NOMO-1 treated with dmso at 0.1 percent for 144 hours (cell line): ENCODE data around the gene PRSS21.

Experiments used
- DNase-seq: peaks from one replicate; lab custom pipeline; 2025; ENCODE audit not compliant: unreplicated experiment; lab: John Stamatoyannopoulos, UW

The PRSS21 gene, protein sequence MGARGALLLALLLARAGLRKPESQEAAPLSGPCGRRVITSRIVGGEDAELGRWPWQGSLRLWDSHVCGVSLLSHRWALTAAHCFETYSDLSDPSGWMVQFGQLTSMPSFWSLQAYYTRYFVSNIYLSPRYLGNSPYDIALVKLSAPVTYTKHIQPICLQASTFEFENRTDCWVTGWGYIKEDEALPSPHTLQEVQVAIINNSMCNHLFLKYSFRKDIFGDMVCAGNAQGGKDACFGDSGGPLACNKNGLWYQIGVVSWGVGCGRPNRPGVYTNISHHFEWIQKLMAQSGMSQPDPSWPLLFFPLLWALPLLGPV

DNA sequence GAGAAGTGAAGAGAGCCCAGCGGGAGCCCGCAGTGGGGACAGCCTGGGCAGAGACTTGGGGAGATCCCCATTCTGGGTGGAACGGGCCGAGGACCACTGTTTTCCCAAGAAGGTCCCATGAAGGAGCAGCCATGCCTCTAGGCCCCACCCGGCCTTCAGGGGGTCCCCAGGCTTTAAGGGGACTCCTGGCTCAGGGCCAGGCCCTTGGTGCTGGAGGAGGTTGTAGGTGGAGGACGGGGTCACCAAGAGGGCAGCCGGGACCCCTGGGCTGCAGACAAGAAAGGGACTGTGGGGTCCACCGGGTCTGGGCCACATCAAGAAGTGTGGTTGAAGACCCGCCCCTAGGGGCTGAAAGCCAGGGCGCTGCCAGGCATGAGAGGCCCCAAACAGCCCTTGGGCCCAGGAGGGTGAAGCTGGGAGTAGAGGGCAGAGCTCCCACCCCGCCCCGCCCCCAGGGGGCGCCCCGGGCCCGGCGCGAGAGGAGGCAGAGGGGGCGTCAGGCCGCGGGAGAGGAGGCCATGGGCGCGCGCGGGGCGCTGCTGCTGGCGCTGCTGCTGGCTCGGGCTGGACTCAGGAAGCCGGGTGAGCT lies at the start of gene PRSS21:
PRSS21 (plus strand) TSS at position 487 of the 589 bp plus-strand sequence; CDS start at position 519, 32 bp downstream.
- DNase-seq = no peak

DNA sequence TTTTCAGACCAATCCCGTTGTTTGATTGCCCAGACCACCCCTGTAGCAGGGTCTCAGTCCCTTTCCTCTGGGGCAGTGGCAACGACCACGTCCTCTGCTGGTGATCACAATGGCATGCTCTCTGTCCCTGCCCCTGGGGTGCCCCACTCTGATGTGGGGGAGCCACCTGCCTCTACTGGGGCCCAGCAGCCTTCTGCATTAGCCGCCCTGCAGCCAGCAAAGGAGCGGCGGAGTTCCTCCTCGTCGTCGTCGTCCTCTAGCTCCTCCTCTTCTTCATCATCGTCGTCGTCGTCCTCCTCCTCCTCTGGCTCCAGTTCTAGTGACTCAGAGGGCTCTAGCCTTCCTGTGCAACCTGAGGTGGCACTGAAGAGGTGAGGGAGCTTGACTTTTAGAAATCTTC lies 49.1 kb upstream of the PRSS21 start:
- DNase-seq = no peak

DNA sequence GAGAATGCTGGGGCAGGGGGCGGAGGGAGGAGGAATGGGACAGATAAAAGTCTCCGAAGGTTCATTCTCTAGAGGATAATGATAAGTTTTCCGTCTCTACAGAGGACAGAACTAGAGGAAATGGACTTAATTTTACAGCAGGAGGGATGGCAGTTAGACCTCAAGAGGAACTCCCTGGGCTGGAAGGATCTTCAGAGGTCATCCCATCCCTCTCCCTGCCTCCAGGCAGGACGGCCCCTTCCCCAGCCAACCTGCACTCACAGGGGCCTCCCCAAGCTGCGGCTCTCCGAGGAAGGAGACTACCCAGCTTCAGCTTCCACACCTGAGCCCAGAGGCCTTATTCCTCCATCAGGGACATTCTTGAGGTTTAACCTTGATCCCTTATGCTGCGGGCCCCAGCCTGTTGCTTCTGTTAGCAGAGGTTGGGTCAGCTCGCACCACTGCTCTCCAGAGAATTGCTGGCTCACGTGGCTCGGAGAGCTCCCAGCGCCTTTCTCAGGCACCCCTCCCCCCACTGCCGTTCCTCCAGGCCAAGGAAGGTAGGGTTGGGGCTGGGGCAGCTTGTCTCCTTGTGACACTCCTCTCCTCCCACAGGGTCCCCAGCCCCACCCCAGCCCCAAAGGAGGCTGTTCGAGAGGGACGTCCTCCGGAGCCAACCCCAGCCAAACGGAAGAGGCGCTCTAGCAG lies 48.5 kb upstream of the PRSS21 start:
- DNase-seq = no peak

DNA sequence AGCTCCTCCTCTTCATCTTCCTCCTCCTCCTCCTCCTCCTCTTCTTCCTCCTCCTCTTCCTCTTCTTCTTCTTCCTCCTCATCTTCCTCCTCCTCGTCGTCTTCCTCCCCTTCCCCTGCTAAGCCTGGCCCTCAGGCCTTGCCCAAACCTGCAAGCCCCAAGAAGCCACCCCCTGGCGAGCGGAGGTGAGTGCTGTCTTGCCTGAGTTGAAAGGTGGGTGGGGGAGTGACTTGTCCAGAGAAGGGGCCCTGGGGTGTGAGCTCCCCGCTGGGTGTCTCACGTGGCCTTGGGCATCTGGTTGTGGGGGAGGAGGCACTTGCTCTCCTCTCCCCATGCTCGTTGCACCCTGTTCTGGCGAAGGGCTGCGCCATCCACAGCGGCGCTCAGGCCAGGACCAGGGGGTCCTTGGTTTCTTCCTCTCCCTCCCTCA lies 47.9 kb upstream of the PRSS21 start:
- no peak for DNase-seq

DNA sequence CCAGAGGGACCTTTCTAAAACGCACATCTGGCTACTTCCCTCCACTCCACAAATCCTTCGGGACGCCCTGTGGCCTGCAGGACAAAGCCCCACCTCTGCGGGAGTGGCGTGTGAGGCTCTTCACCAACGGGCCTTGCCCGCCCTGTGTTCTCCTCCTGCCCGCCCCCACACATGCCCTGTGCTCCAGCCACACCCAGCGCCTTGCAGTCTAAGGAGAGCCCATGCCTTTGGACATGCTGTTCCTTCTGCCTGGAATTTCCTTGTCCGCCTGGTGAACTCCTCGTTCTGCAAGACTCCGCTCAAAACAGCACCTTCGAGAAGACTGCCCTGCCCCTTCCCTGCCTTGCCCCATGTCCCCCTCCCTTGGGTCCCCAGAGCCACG lies 47.4 kb upstream of the PRSS21 start:
- no peak for DNase-seq

DNA sequence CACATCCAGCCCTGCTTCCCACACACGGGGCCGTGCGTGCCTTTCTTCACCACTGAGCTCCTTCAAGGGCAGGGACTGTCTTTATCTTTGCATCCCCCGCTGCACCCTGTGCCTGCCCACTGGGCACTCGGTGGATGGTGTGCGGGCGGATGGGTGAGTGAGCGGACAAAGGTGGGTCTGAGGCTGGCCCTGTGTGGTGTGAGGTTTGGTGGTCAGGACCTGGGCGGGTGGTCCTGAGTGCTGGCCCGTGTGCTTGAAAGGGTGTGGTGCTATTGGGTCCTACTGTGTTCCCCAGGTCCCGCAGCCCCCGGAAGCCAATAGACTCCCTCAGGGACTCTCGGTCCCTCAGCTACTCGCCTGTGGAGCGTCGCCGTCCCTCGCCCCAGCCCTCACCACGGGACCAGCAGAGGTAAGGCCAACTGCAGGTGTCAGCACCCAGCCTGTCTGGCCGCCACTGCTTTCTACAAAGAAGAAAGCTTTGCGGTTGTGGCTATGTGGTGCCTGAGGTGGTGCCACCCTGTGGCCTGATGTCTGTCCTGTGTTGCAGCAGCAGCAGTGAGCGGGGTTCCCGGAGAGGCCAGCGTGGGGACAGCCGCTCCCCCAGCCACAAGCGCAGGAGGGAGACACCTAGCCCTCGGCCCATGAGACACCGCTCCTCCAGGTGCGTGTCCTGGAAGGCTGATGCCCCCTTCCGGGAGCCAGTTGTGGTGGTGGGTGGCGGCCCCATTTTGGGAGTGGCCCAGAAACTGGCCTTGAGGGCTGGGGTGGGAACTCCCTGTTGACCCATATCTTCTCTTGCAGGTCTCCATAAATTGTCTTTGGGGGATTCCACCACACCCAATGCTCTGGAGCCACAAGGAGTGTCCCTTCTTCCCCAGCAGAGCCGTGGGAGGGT lies 46.7 kb upstream of the PRSS21 start:
- no peak for DNase-seq

DNA sequence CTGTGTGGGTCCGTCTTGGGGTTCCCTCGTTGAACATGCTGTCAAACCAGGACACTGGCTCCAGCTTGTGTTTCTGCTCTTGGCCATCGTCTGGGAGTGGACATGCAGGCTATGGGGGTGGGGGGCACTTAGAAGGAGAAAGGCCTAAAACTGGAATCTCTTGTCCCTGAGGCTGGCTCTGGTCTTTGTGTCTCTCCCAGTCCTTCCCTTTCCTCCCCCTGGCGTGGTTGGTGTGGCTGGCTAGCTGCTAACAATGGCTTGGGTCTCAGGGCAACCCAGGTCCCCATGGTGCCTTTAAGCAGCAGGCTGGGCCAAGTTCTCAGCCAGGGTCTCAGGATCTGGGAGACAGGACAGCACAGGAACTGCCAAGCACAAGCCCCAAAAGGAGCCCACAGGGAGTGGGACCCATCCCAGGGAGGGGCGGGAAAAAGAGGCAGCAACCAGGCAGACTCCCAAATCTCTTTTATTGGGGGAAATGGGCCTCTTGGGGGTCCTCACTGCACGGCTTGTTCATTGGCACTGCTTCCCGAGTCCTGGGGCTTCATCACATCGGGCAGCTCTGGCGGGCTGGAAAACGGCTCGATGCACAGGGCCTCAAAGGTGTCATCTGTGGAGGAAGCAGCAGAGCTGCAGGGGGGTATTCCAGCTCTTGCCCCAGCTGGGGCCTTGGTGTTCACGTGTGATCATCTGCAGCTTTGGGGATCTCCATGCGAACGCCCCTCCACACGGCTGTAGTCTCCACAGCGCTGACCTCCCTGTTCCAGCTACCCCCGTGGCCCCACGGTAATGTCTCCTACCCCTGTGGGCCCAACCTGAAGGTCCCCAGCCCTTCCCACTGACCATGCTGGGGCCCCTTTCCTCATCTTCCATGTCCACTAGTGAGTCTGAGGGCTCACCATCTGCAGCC lies 45.3 kb upstream of the PRSS21 start:
- DNase-seq = no peak

DNA sequence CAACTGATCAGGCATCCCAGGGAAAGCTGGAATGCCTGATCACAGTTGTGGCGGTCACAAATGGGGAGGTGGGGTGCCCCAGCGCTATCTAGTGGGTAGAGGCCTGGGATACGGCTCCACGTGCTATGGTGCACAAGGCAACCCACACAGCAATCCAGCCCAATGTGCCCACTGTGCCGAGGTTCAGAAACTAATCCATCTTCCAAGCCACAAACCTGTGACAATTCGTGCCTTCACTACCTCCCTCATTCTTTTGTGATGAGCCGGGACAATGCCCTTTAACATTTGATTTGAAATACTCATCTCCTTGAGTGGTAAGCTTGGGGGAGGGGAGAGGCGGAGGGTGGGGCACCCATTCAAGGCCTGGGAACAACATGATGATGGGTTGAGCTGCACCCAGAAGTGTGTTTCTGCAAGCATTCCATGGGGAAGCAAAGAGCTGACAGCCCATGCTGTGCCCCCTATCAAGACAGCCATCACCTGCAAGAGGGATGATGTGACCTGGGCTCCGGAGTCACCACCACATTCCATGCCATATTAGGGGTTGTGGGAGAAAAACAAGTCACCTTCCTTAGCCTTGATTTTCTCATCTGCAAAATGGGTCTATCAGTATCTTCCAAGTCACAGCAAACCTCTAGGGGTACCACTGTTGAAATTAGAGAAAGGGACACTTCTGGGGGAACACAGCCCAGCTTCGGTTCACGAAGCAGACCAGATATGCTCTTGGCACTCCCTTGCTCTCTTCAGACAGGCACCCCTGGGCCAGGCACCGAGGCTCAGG lies 43.7 kb upstream of the PRSS21 start:
- no peak for DNase-seq

DNA sequence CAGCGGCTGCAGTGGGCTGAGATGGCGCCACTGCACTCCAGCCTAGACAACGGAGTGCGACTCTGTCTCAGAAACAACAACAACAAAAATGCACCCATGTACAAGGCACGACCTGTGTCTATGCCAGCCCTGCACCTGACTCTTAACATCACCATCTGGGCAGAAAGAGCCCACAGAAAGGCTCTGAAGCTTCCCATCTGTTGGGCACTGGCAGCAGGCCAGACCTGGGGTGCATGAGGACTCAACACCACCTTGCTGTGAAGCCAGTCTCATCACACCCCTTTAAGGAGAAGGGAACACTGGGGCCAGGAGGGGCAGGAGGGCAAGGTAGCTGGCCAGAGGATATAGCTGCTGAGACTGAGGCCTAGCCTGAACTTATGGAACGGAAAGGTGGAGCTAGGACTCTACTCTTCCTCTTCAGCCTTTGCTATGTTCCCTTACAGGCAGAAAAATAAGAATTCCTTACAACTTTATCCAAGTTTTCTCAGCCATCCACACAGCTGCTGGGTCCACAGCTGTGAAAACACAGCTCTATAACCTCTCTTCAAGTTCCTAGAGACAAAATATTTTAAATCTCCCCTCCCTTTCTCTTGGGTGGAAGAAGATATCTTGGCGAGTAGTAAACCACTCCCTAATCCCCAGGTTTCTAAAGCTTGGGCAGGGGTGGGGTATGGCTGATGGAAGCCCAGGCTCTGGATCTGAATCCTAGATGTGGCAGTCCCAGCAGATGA lies 42.7 kb upstream of the PRSS21 start:
- DNase-seq = no peak

DNA sequence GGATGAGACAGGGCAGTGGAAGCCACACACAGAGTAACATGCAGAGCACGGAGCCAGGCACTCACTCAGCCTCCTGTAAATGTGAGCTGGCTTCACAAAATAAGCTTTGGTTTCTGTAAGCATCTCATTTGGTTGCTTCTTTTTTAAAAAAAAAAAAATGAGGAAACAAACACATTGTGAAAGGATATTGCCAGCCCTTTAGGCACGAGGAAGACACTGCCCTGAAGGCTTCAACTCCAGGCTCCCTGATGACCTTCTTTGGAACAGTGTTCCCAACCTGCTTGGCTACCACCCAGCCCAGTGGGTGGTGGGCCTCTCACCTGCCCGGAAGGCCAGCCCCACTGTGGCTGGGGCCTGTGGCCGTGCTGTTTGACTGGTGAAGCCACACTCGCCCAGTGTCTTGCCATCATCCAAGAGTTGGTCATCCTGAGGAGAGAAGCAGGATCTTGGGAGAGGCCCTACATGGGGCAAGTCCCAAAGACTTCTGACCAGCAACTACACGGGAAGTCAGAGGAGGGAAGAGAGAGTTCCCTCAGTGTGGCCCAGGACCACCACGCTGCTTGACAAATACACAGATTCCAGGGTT lies 41.8 kb upstream of the PRSS21 start:
- no peak for DNase-seq

DNA sequence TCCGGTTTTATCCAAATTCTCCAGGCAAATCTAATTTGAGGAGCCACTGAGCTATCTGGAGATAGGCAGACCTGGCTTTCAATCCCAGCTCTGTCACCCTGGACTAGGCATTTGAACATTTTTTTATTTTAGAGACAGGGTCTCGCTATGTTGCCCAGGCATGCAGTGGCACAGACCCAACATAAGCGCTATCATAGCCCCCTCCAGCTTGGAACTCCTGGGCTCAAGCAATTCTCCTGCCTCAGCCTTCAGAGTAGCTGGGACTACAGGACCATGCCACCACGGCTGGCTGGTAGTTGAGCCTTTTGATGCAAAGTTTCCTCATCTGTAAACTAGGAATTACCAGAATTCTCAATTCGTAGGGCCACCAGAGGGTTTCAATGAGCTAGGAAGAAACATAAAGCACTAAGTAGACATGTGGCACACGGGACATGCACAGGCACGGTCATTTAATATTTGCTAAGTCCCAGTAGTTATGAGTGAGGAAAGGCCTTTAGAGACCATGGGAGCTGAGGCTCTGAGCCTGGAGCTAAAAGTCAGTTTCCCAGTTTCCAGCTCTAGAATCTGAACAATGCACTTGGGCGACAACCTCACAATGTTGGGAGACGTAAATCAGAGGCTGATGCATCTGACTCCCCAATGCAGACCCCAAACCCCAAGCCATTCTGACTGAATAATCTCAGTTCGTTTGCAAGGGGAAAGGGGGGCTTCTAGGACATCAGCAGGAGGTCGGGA lies 41.1 kb upstream of the PRSS21 start:
- no peak for DNase-seq

DNA sequence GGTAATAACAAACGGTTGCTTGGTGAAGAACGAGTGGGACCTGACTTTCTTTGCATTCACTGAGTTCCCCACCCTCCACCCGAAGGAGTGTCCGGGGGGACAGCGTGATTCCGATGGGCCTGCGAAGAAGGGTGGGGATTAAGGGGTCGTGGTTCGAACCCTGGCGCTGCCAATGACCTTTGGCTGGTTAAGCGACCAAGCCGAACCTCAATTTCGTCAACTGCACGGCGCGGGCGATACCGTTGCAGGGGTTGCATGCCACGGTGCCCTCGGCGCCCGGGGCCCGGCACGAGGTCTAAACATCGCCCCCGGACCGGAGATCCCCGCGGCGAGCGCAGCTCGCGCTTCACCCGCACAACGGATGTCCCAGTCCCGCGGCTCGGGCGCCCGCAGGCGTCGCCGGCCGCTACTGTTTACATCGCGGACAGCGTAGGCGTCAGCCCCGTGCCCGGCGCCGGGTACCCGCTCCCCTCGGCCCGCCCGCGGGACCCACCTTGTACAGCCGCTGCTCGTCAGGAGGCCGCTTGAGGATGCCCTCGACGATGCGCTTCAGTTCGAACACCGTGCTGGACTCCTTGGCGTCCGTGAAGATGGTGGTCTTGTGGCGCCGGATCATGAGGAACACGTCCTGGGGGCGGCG lies 40.4 kb upstream of the PRSS21 start:
- DNase-seq = no peak

DNA sequence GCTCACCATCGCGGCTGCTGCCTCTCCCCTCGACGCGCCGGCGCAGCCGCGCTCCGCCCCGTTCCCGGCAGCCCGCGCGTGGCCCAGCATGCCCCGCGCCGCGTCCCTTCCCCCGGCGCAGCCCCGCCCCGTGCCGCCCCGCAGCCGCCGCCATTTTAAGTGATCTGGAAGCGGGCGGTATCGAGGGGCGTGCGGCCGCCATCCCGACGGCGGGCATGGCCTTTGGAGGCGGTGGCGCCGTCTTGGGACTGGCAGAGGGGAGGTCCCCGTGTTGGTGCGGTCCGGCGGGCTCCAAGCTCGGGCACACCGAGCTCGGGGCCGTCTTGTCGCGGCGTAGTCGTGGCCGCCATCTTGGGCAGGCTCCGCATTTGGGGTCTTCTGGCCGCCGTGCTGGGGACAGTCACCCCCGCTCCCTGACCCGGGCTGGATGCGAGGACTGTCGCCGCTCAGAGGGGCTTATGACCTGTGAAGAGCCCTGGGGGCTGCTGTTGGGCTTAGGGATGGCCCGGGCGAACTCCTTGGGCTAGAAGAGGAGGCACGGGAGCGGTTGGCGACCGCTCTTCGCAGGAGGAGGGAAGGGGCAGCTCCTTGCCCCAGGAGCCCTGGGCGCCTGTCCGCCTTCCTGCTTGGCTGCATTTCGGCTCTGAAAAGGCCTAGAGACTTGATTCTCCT lies 39.7 kb upstream of the PRSS21 start, which contains the start of gene ELOB:
ELOB (minus strand) TSS at position 50 of the 672 bp plus-strand sequence; CDS start at position 9, 41 bp downstream.
- peak; percentile 69 for DNase-seq

DNA sequence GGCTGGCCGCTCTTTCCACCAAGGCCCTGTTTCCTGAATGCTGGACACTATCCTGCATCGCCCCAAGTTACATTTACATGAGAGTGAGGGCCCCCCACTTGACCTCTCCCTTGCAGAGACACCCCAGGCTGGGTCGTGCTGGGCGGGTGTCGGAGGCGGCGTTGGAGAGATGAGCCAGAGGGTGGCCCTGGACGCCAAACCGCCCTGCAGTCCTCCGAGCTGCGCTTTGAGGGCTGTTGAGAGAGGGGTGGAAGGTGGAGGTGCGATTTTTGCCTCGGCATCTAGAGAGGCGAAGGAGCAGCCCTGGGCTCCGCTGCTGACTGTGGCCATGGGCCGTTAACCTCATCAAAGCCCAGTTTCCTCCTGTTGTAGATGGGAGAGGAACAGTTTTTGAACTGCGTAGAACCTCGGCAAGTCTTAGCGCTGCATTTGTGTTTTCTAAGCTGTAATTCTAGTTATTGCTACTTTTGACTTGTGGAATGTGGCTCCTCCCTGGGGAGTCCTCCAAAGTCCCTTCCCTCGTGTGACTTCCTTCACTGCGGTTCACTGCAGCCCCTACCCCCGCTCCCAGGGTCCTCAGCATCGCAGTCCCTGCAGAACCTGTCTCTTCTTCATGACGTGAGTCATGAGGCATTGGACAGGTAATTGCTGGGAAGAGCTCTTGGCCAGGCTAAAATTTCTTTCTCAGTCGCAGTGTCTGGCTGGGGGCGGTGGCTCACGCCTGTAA lies 39.0 kb upstream of the PRSS21 start:
- no peak for DNase-seq

DNA sequence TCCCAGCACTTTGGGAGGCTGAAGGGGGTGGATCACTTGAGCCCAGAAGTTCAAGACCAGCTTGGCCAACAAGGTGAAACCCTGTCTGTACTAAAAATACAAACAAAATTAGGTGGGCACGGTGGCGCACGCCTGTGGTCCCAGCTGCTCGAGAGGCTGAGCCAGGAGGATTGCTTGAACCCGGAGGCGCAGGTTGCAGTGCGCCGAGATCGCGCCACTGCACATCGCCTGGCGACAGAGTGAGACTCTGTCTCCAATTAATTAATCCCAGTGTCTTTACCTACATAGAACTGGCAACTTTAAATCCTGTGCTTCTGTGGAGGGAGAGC lies 38.4 kb upstream of the PRSS21 start:
- no peak for DNase-seq
